Body of pancreas (tissue), 4 donors: ENCODE measurements around the gene DHRS7C.

Source experiments
- CTCF ChIP-seq, 7 experiments: fragments of 450-650 bp in 4 of 7; fragments of 200-600 bp in 3 of 7; sonication (generic) in 3 of 7; IDR thresholded peaks; one replicate each; pipeline ENCODE4 v1.5.1; 2016 to 2019; ENCODE audit warnings: antibody characterized with exemption in 7 of 7
- POLR2A ChIP-seq, 3 donors: fragments of 450-650 bp; IDR thresholded peaks; one replicate each; pipeline ENCODE4 v1.6.1; 2016; ENCODE audit warnings: antibody characterized with exemption in 3 of 3, mild to moderate bottlenecking in 2 of 3

GRCh38 chr17:9833922-9834321, 42.5 kb upstream of the DHRS7C start:
- TF ChIP-seq CTCF (IDR thresholded peaks at IDR 0.05), result no peak
- no peak for TF ChIP-seq POLR2A (IDR thresholded peaks at IDR 0.05)
